Fibroblast of peridontal ligament (primary cell): ENCODE results near the gene BRCA2.
A peak's percentile ranks its signal among the peaks of the same experiment; 100 is the strongest.

Experiments used
- DNase-seq: peaks from one replicate; pipeline ENCODE4 v3.0.0-alpha.2; 2010; ENCODE audit errors: extremely low read depth

BRCA2 gene

GRCh38 chr13:32381539-32381938 is 66.2 kb downstream of the BRCA2 start:
- DNase-seq, result peak; percentile 51

GRCh38 chr13:32383836-32384618 is 68.7 kb downstream of the BRCA2 start:
- no peak for DNase-seq

- DNase-seq, result no peak
Observed at GRCh38 chr13:32384702-32385101, 69.4 kb downstream of the BRCA2 start.

GRCh38 chr13:32385410-32385809 is 70.1 kb downstream of the BRCA2 start:
- DNase-seq, result no peak

GRCh38 chr13:32390048-32390447 is 74.7 kb downstream of the BRCA2 start:
- no peak for DNase-seq

GRCh38 chr13:32390484-32390883 is 75.2 kb downstream of the BRCA2 start:
- no peak for DNase-seq

- DNase-seq, result no peak
Observed at GRCh38 chr13:32391101-32391619, 75.9 kb downstream of the BRCA2 start.

- DNase-seq, result no peak
Observed at GRCh38 chr13:32403108-32403507, 87.8 kb downstream of the BRCA2 start.

GRCh38 chr13:32407854-32408253 is 92.5 kb downstream of the BRCA2 start:
- no peak for DNase-seq

GRCh38 chr13:32408296-32409000 is 93.1 kb downstream of the BRCA2 start:
- DNase-seq, result no peak

GRCh38 chr13:32409001-32409313 is 93.6 kb downstream of the BRCA2 start:
- DNase-seq, result no peak

- DNase-seq, result no peak
Observed at GRCh38 chr13:32409561-32410421, 94.5 kb downstream of the BRCA2 start.

GRCh38 chr13:32413284-32413683 is 98.0 kb downstream of the BRCA2 start:
- DNase-seq, result no peak

- DNase-seq, result no peak
Observed at GRCh38 chr13:32414580-32414979, 99.3 kb downstream of the BRCA2 start.

- no peak for DNase-seq
Observed at GRCh38 chr13:32415019-32415418, 99.7 kb downstream of the BRCA2 start.

GRCh38 chr13:32417995-32418394 is 102.7 kb downstream of the BRCA2 start:
- DNase-seq, result no peak

GRCh38 chr13:32419862-32420261 is 104.6 kb downstream of the BRCA2 start:
- no peak for DNase-seq

GRCh38 chr13:32423592-32423991 is 108.3 kb downstream of the BRCA2 start:
- DNase-seq, result no peak

GRCh38 chr13:32425158-32425557 is 109.8 kb downstream of the BRCA2 start:
- no peak for DNase-seq

GRCh38 chr13:32426191-32426989 is 111.1 kb downstream of the BRCA2 start:
- peak; percentile 44 for DNase-seq
